CD14-positive monocyte (primary cell): ENCODE results near the gene HNRNPC. TPM values are rescaled to one million over a fixed set of nuclear protein-coding genes. Genes with fewer than 3 reads are reported as not detected.
A peak's percentile ranks its signal among the peaks of the same experiment; 100 is the strongest.

ENCODE experiments used
- DNase-seq, 3 donors: peaks; one replicate each; pipeline ENCODE4 v3.0.0-alpha.2; 2011 to 2022
- H2AFZ ChIP-seq: 2 replicates; pipeline ENCODE4 v1.6.0; 2012; ENCODE audit warnings: mild to moderate bottlenecking, low read depth, low read length, inconsistent platforms; ENCODE audit not compliant: insufficient read depth, poor library complexity, severe bottlenecking
- H3K27ac ChIP-seq, 2 donors: 1 replicate in 1 of 2; 2 replicates in 1 of 2; pipeline ENCODE4 v1.5.1; 2012 to 2013; ENCODE audit warnings: low read length in 2 of 2, control low read depth in 1 of 2, inconsistent platforms in 1 of 2, low read depth in 1 of 2, mild to moderate bottlenecking in 1 of 2
- H3K27me3 ChIP-seq, 2 donors: one replicate each; pipeline versions ENCODE4 v1.6.0 to v1.6.1; 2011 to 2013; ENCODE audit warnings: low read length in 2 of 2; ENCODE audit not compliant: control insufficient read depth in 2 of 2, insufficient read depth in 2 of 2
- H3K36me3 ChIP-seq, 2 donors: replicated peaks in 1 of 2; 1 replicate in 1 of 2; 2 replicates in 1 of 2; pipeline versions ENCODE4 v1.5.1 to v1.6.1; 2012 to 2013; ENCODE audit warnings: low read length in 2 of 2, control low read depth in 1 of 2, inconsistent platforms in 1 of 2, mild to moderate bottlenecking in 1 of 2; ENCODE audit not compliant: insufficient read depth in 2 of 2, control insufficient read depth in 1 of 2
- H3K4me1 ChIP-seq, 2 donors: 1 replicate in 1 of 2; 2 replicates in 1 of 2; pipeline versions ENCODE4 v1.5.1 to v1.6.1; 2012 to 2013; ENCODE audit warnings: low read length in 2 of 2, control low read depth in 1 of 2, inconsistent platforms in 1 of 2, mild to moderate bottlenecking in 1 of 2, moderate library complexity in 1 of 2; ENCODE audit not compliant: insufficient read depth in 2 of 2, control insufficient read depth in 1 of 2
- H3K4me2 ChIP-seq: replicated peaks from 2 replicates; pipeline ENCODE3; 2012; ENCODE audit warnings: low read length, moderate library complexity, mild to moderate bottlenecking; ENCODE audit not compliant: poor library complexity, severe bottlenecking; ENCODE audit errors: extremely low read depth
- H3K4me3 ChIP-seq, 3 experiments: fragments of 200-600 bp in 1 of 3; sonication (generic) in 1 of 3; replicated peaks in 1 of 3; 1 replicate in 2 of 3; 2 replicates in 1 of 3; pipeline ENCODE4 v1.5.1; 2011 to 2013; ENCODE audit warnings: low read length in 3 of 3, mild to moderate bottlenecking in 3 of 3, control low read depth in 2 of 3, low read depth in 2 of 3, inconsistent platforms in 1 of 3, moderate library complexity in 1 of 3
- H3K79me2 ChIP-seq: 2 replicates; pipeline ENCODE4 v1.6.0; 2012; ENCODE audit warnings: mild to moderate bottlenecking, control low read depth, inconsistent platforms, low read length, moderate library complexity; ENCODE audit not compliant: insufficient read depth
- H3K9ac ChIP-seq: 2 replicates; pipeline ENCODE4 v1.6.0; 2017; ENCODE audit warnings: low read length, mild to moderate bottlenecking; ENCODE audit not compliant: insufficient read depth, poor library complexity, severe bottlenecking
- H3K9me3 ChIP-seq, 2 donors: replicated peaks in 1 of 2; 1 replicate in 1 of 2; 2 replicates in 1 of 2; pipeline versions ENCODE4 v1.5.1 to v1.6.1; 2012 to 2013; ENCODE audit warnings: low read length in 2 of 2, control low read depth in 1 of 2; ENCODE audit not compliant: control insufficient read depth in 1 of 2, insufficient read depth in 1 of 2
- H4K20me1 ChIP-seq: 2 replicates; pipeline ENCODE4 v1.6.0; 2012; ENCODE audit warnings: mild to moderate bottlenecking, low read length, control low read depth, moderate library complexity; ENCODE audit not compliant: insufficient read depth
- H3K27ac Mint-ChIP-seq, 7 donors: one replicate each; pipeline ENCODE4 v1.8.0; 2020; ENCODE audit warnings: mild to moderate bottlenecking in 7 of 7, mixed read lengths in 7 of 7, moderate library complexity in 6 of 7, inconsistent platforms in 2 of 7
- H3K27me3 Mint-ChIP-seq, 3 donors: one replicate each; pipeline ENCODE4 v1.8.0; 2021 to 2022; ENCODE audit warnings: low read depth in 3 of 3, mild to moderate bottlenecking in 3 of 3, mixed read lengths in 3 of 3, moderate library complexity in 3 of 3, inconsistent platforms in 1 of 3
- H3K36me3 Mint-ChIP-seq, 2 donors: one replicate each; pipeline ENCODE4 v1.8.0; 2020; ENCODE audit warnings: mixed read lengths in 2 of 2, inconsistent platforms in 1 of 2, mild to moderate bottlenecking in 1 of 2
- H3K4me1 Mint-ChIP-seq: one replicate; pipeline ENCODE4 v1.8.0; 2020; ENCODE audit warnings: mild to moderate bottlenecking, mixed read lengths
- H3K4me3 Mint-ChIP-seq, 2 donors: one replicate each; pipeline ENCODE4 v1.8.0; 2020; ENCODE audit warnings: mild to moderate bottlenecking in 2 of 2, mixed read lengths in 2 of 2, moderate library complexity in 1 of 2
- H3K9me3 Mint-ChIP-seq, 7 donors: one replicate each; pipeline ENCODE4 v1.8.0; 2020 to 2022; ENCODE audit warnings: mixed read lengths in 7 of 7, mild to moderate bottlenecking in 6 of 7, moderate library complexity in 6 of 7, inconsistent platforms in 2 of 7
- WGBS: methylation state at CpG from one replicate; pipeline ENCODE4 v1.1.5; 2013; ENCODE audit warnings: missing lambda C conversion rate; ENCODE audit not compliant: insufficient coverage; 5-methylcytosine and 5-hydroxymethylcytosine counted together
- intact Hi-C, 2 donors: fragments of 100-400 bp; cut with micrococcal nuclease; formaldehyde crosslinking; loops; one replicate each; pipeline versions ENCODE4 v1.15.0 to v1.15.1; 2023
- polyA plus RNA-seq, 3 donors: library from polyadenylated mRNA; depleted of rRNA in 1 of 3; unstranded in 2 of 3; stranded (reverse) in 1 of 3; fragments of 300-500 nt in 2 of 3; fragments of >200 nt in 1 of 3; fragmentation: Illumina TruSeq in 2 of 3; gene quantifications; 1 replicate in 2 of 3; 2 replicates in 1 of 3; pipeline ENCODE4 v1.2.3, GENCODE V29; 2012 to 2021
- TF ChIP-seq, protein P1 (sequence below): fragments of 200-600 bp; IDR thresholded peaks from one replicate; pipeline ENCODE4 v1.8.0; 2022; ENCODE audit warnings: antibody characterized with exemption, mild to moderate bottlenecking

HNRNPC gene
- polyA plus RNA-seq, 3 donors = 391 to 609 (median 580) TPM

GRCh38 chr14:21201732-21202462 lies 67.3 kb downstream of the HNRNPC start:
- Mint-ChIP-seq H3K4me3 (no peak overlapping the region), H3K9me3 (peaks cover 0 to 2% (median 0%) of the 10 kb centered on the region in 7 donors), H3K27me3 (no peaks in the 10 kb centered on the region), H3K36me3 (peaks cover 22 to 27% of the 10 kb centered on the region in 2 donors), H3K4me1 (peaks cover 26% of the 10 kb centered on the region), H3K27ac (peak overlapping the region in 4 of 7 donors; percentile 38 to 83 (median 52))
- peaks cover 52% of the 10 kb centered on the region for H4K20me1 ChIP-seq
- DNase-seq = no peak
- 70% methylated on average over 8 of the region's 12 CpGs for WGBS
- peaks cover 0 to 17% of the 10 kb centered on the region in 2 donors for H3K4me1 ChIP-seq
- no peak overlapping the region for H3K4me3 ChIP-seq
- H3K79me2 ChIP-seq = no peaks in the 10 kb centered on the region
- H3K9ac ChIP-seq = no peak overlapping the region
- H3K4me2 ChIP-seq = no peak overlapping the region
- intact Hi-C loops = no loop called here
- H3K36me3 ChIP-seq = peaks cover 4 to 29% of the 10 kb centered on the region in 2 donors
- no peaks in the 10 kb centered on the region for H3K9me3 ChIP-seq
- H3K27me3 ChIP-seq = no peaks in the 10 kb centered on the region
- H3K27ac ChIP-seq = no peak overlapping the region
- TF ChIP-seq, protein P1, sequence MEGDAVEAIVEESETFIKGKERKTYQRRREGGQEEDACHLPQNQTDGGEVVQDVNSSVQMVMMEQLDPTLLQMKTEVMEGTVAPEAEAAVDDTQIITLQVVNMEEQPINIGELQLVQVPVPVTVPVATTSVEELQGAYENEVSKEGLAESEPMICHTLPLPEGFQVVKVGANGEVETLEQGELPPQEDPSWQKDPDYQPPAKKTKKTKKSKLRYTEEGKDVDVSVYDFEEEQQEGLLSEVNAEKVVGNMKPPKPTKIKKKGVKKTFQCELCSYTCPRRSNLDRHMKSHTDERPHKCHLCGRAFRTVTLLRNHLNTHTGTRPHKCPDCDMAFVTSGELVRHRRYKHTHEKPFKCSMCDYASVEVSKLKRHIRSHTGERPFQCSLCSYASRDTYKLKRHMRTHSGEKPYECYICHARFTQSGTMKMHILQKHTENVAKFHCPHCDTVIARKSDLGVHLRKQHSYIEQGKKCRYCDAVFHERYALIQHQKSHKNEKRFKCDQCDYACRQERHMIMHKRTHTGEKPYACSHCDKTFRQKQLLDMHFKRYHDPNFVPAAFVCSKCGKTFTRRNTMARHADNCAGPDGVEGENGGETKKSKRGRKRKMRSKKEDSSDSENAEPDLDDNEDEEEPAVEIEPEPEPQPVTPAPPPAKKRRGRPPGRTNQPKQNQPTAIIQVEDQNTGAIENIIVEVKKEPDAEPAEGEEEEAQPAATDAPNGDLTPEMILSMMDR = no peak
- no peak overlapping the region for H2AFZ ChIP-seq

DNA sequence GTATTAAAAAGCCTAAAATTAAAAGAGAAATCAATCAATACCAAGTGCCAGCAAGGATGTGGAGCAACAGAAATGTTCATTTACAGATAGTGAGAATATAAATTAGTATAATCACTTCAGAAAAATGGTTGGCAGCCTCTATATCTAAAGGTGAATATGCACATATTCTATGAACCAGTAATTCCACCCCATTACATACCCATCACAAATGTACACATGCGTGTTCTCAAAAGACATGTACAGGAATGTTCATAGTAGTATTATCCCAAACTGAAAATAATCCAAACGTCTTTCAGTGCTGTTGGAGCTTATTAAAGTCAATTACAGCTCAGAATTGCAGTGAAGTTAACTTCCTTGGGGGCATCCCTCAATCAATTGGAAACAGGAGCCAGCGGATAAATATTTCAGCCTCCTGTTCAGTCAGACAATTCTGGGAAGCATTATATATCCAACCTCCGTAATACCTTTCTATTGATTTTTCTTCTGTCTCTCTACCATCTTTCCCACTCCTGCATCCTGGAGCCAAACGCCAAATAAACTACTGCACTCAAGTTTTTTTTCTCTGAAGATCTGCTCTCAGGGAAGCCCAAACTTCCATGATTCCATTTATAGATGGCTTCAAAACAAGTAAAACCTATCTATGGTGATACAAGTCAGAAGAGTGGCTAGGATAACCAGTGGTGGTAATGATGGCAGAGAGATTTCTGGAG lies 68.3 kb downstream of the HNRNPC start:
- 90% methylated on average over 3 of the region's 5 CpGs for WGBS
- H2AFZ ChIP-seq = no peak overlapping the region

More for the DNA sequence above, 68.3 kb downstream of the HNRNPC start:
- Histone ChIP-seq H4K20me1 (peaks cover 42% of the 10 kb centered on the region), H3K4me3 (no peak overlapping the region), H3K79me2 (no peaks in the 10 kb centered on the region), H3K9ac (no peak overlapping the region), H3K27ac (no peak overlapping the region), H3K27me3 (no peaks in the 10 kb centered on the region), H3K9me3 (no peaks in the 10 kb centered on the region), H3K4me2 (no peak overlapping the region), H3K4me1 (peaks cover 0 to 17% of the 10 kb centered on the region in 2 donors), H3K36me3 (peaks cover 0 to 19% of the 10 kb centered on the region in 2 donors)
- no peak for DNase-seq
- Mint-ChIP-seq H3K36me3 (peaks cover 13 to 17% of the 10 kb centered on the region in 2 donors), H3K9me3 (peaks cover 0 to 2% (median 0%) of the 10 kb centered on the region in 7 donors), H3K27me3 (peaks cover 0 to 2% (median 0%) of the 10 kb centered on the region in 3 donors), H3K27ac (no peak overlapping the region), H3K4me1 (peaks cover 26% of the 10 kb centered on the region), H3K4me3 (no peak overlapping the region)
- intact Hi-C loops = no loop called here
- TF ChIP-seq, protein P1 = no peak
